ENCODE results near the gene MKRN2. TPM values are rescaled to one million over a fixed set of nuclear protein-coding genes. Genes with fewer than 3 reads are reported as not detected.
"Not testable (repeated sequence)": the region's sequence is repeated elsewhere in the genome, so short reads cannot be mapped to it uniquely, and the experiment has no call there.

The MKRN2 gene
- 31.0 TPM for total RNA-seq
- long read RNA-seq, transcript MKRN2-201 (8 exons, 2,848 nt), result major isoform, 29 of 32 reads
- long read RNA-seq, partial matches to known transcripts, result 2 of 32 reads
- long read RNA-seq, other reads (novel, unspliced or antisense), result 0 of 32 reads

- DNase-seq (ENCODE audit: missing footprints) (peak; percentile 95), ATAC-seq (peak; percentile 97)
- intact Hi-C loops (cut with DNase I), result loop anchor here (1.0 to 10.0 kb wide), 5 partner anchors 35 to 240 kb away; partner anchors contain the start of genes CAND2 and TSEN2
Measured at GRCh38 chr3:12556690-12557472, at the start of gene MKRN2. TSS of gene MKRN2 (plus strand) at chr3:12557087. CDS start at chr3:12557151, 64 bp downstream.

GRCh38 chr3:12507591-12508281 lies 49.2 kb upstream of the MKRN2 start:
- DNase-seq (ENCODE audit: missing footprints), result no peak

GRCh38 chr3:12508291-12508700 lies 48.6 kb upstream of the MKRN2 start:
- intact Hi-C loops (cut with DNase I), result no loop called here
- ATAC-seq (peak; percentile 58), DNase-seq (ENCODE audit: missing footprints) (no peak)

More at GRCh38 chr3:12507591-12508281, 49.2 kb upstream of the MKRN2 start:
- ATAC-seq, result peak; percentile 53
- intact Hi-C loops (cut with DNase I), result no loop called here

GRCh38 chr3:12509466-12509865 lies 47.4 kb upstream of the MKRN2 start:
- ATAC-seq (no peak), DNase-seq (ENCODE audit: missing footprints) (no peak)
- intact Hi-C loops (cut with DNase I), result no loop called here

GRCh38 chr3:12512534-12513118 lies 44.3 kb upstream of the MKRN2 start:
- intact Hi-C loops (cut with DNase I), result no loop called here
- ATAC-seq (no peak), DNase-seq (ENCODE audit: missing footprints) (no peak)

GRCh38 chr3:12513694-12514446 lies 43.0 kb upstream of the MKRN2 start:
- ATAC-seq (peak; percentile 92), DNase-seq (ENCODE audit: missing footprints) (no peak)

GRCh38 chr3:12515631-12516030 lies 41.3 kb upstream of the MKRN2 start:
- ATAC-seq, result no peak
- intact Hi-C loops (cut with DNase I), result no loop called here
- DNase-seq (ENCODE audit: missing footprints), result no peak

More at GRCh38 chr3:12513694-12514446, 43.0 kb upstream of the MKRN2 start:
- intact Hi-C loops (cut with DNase I), result no loop called here

GRCh38 chr3:12516873-12517272 lies 40.0 kb upstream of the MKRN2 start:
- ATAC-seq (no peak), DNase-seq (ENCODE audit: missing footprints) (no peak)
- intact Hi-C loops (cut with DNase I), result no loop called here

GRCh38 chr3:12518261-12519028 lies 38.4 kb upstream of the MKRN2 start:
- intact Hi-C loops (cut with DNase I), result no loop called here
- ATAC-seq (no peak), DNase-seq (ENCODE audit: missing footprints) (no peak)

GRCh38 chr3:12521010-12521409 lies 35.9 kb upstream of the MKRN2 start:
- intact Hi-C loops (cut with DNase I), result loop anchor here (5.0 kb wide), 1 partner anchor 36 kb away; the partner anchor contains the start of gene MKRN2
- ATAC-seq (no peak), DNase-seq (ENCODE audit: missing footprints) (no peak)

GRCh38 chr3:12522721-12523120 lies 34.2 kb upstream of the MKRN2 start:
- DNase-seq (ENCODE audit: missing footprints) (no peak), ATAC-seq (peak; percentile 84)
- intact Hi-C loops (cut with DNase I), result loop anchor here (5.0 kb wide), 1 partner anchor 35 kb away; the partner anchor contains the start of gene MKRN2

GRCh38 chr3:12527757-12528143 lies 29.1 kb upstream of the MKRN2 start:
- intact Hi-C loops (cut with DNase I), result no loop called here
- DNase-seq (ENCODE audit: missing footprints) (no peak), ATAC-seq (no peak)

- intact Hi-C loops (cut with DNase I), result no loop called here
- ATAC-seq (no peak), DNase-seq (ENCODE audit: missing footprints) (no peak)
Measured at GRCh38 chr3:12532182-12532581, 24.7 kb upstream of the MKRN2 start.

- ATAC-seq (no peak), DNase-seq (ENCODE audit: missing footprints) (no peak)
- intact Hi-C loops (cut with DNase I), result no loop called here
Measured at GRCh38 chr3:12536423-12536822, 20.5 kb upstream of the MKRN2 start.

GRCh38 chr3:12541625-12542024 lies 15.3 kb upstream of the MKRN2 start:
- peak; percentile 44 for ATAC-seq
- no peak for DNase-seq (ENCODE audit: missing footprints)

GRCh38 chr3:12543497-12543896 lies 13.4 kb upstream of the MKRN2 start:
- DNase-seq (ENCODE audit: missing footprints); ATAC-seq; intact Hi-C loops (cut with DNase I): not testable (repeated sequence)

More at GRCh38 chr3:12541625-12542024, 15.3 kb upstream of the MKRN2 start:
- intact Hi-C loops (cut with DNase I), result no loop called here

- no peak for DNase-seq (ENCODE audit: missing footprints)
- intact Hi-C loops (cut with DNase I), result no loop called here
- no peak for ATAC-seq
Measured at GRCh38 chr3:12544652-12545472, 12.0 kb upstream of the MKRN2 start.

Data from Right ventricle myocardium inferior (tissue), 1 donor.